ENCODE results near the gene CRTAC1. TPM values are rescaled to one million over a fixed set of nuclear protein-coding genes. Genes with fewer than 3 reads are reported as not detected.

Gene CRTAC1
- total RNA-seq, 1 donor from 2014 or later = 0.63 TPM

- no peak for DNase-seq (ENCODE audit: low spot score in 2 of 2, unreplicated experiment in 2 of 2)
- H3K4me3 Mint-ChIP-seq = no peak overlapping the region
- H3K36me3 Mint-ChIP-seq = no peaks in the 10 kb centered on the region
- no peak for TF ChIP-seq CTCF (IDR thresholded peaks at IDR 0.05; ENCODE audit: unreplicated experiment)
- H3K4me1 Mint-ChIP-seq = no peaks in the 10 kb centered on the region
- no peak overlapping the region for H3K27ac Mint-ChIP-seq
- H3K9me3 Mint-ChIP-seq = no peaks in the 10 kb centered on the region
- peaks cover 78% of the 10 kb centered on the region for H3K27me3 Mint-ChIP-seq (ENCODE audit: low read depth)
Measured at GRCh38 chr10:97927622-97928021, 102.8 kb downstream of the CRTAC1 start.

- Mint-ChIP-seq H3K4me1 (no peaks in the 10 kb centered on the region), H3K9me3 (no peaks in the 10 kb centered on the region), H3K27me3 (ENCODE audit: low read depth) (peaks cover 76% of the 10 kb centered on the region), H3K4me3 (no peak overlapping the region), H3K27ac (no peak overlapping the region), H3K36me3 (no peaks in the 10 kb centered on the region)
- DNase-seq (ENCODE audit: low spot score in 2 of 2, unreplicated experiment in 2 of 2) = no peak
- TF ChIP-seq CTCF (IDR thresholded peaks at IDR 0.05; ENCODE audit: unreplicated experiment) = no peak
Measured at GRCh38 chr10:97926055-97926454, 104.4 kb downstream of the CRTAC1 start.

- Mint-ChIP-seq H3K27me3 (ENCODE audit: low read depth) (peaks cover 77% of the 10 kb centered on the region), H3K4me1 (no peaks in the 10 kb centered on the region), H3K9me3 (no peaks in the 10 kb centered on the region), H3K36me3 (no peaks in the 10 kb centered on the region), H3K27ac (no peak overlapping the region), H3K4me3 (no peak overlapping the region)
- no peak for TF ChIP-seq CTCF (IDR thresholded peaks at IDR 0.05; ENCODE audit: unreplicated experiment)
- no peak for DNase-seq (ENCODE audit: low spot score in 2 of 2, unreplicated experiment in 2 of 2)
Measured at GRCh38 chr10:97925308-97925938, 105.0 kb downstream of the CRTAC1 start.

- H3K27ac Mint-ChIP-seq = no peak overlapping the region
Measured at GRCh38 chr10:97924678-97925077, 105.7 kb downstream of the CRTAC1 start.

GRCh38 chr10:97923476-97923875, 106.9 kb downstream of the CRTAC1 start:
- Mint-ChIP-seq H3K4me1 (no peaks in the 10 kb centered on the region), H3K4me3 (no peak overlapping the region), H3K36me3 (no peaks in the 10 kb centered on the region), H3K27me3 (ENCODE audit: low read depth) (peaks cover 77% of the 10 kb centered on the region), H3K9me3 (no peaks in the 10 kb centered on the region), H3K27ac (no peak overlapping the region)
- TF ChIP-seq CTCF (IDR thresholded peaks at IDR 0.05; ENCODE audit: unreplicated experiment) = no peak
- no peak for DNase-seq (ENCODE audit: low spot score in 2 of 2, unreplicated experiment in 2 of 2)

More at GRCh38 chr10:97924678-97925077, 105.7 kb downstream of the CRTAC1 start:
- H3K4me3 Mint-ChIP-seq = no peak overlapping the region
- no peaks in the 10 kb centered on the region for H3K4me1 Mint-ChIP-seq
- no peak for DNase-seq (ENCODE audit: low spot score in 2 of 2, unreplicated experiment in 2 of 2)
- no peak for TF ChIP-seq CTCF (IDR thresholded peaks at IDR 0.05; ENCODE audit: unreplicated experiment)
- H3K36me3 Mint-ChIP-seq = no peaks in the 10 kb centered on the region
- peaks cover 79% of the 10 kb centered on the region for H3K27me3 Mint-ChIP-seq (ENCODE audit: low read depth)
- no peaks in the 10 kb centered on the region for H3K9me3 Mint-ChIP-seq

- H3K9me3 Mint-ChIP-seq = no peaks in the 10 kb centered on the region
- no peak overlapping the region for H3K4me3 Mint-ChIP-seq
- no peaks in the 10 kb centered on the region for H3K4me1 Mint-ChIP-seq
- H3K27ac Mint-ChIP-seq = no peak overlapping the region
- no peaks in the 10 kb centered on the region for H3K36me3 Mint-ChIP-seq
- H3K27me3 Mint-ChIP-seq (ENCODE audit: low read depth) = peaks cover 77% of the 10 kb centered on the region
- DNase-seq (ENCODE audit: low spot score in 2 of 2, unreplicated experiment in 2 of 2) = no peak
- TF ChIP-seq CTCF (IDR thresholded peaks at IDR 0.05; ENCODE audit: unreplicated experiment) = no peak
Measured at GRCh38 chr10:97923057-97923456, 107.4 kb downstream of the CRTAC1 start.
